ENCODE data around the gene SERGEF.

SERGEF gene

GRCh38 chr11:17812091-17812864 is 200.6 kb downstream of the SERGEF start:
- no peak for DNase-seq (ENCODE audit: low read depth)

- no peak for DNase-seq (ENCODE audit: low read depth)
Measured at GRCh38 chr11:17811352-17811751, 201.5 kb downstream of the SERGEF start.

GRCh38 chr11:17810746-17811145 is 202.1 kb downstream of the SERGEF start:
- no peak for DNase-seq (ENCODE audit: low read depth)

GRCh38 chr11:17810041-17810440 is 202.8 kb downstream of the SERGEF start:
- DNase-seq (ENCODE audit: low read depth) = no peak

GRCh38 chr11:17807034-17807433 is 205.8 kb downstream of the SERGEF start:
- no peak for DNase-seq (ENCODE audit: low read depth)

- no peak for DNase-seq (ENCODE audit: low read depth)
Measured at GRCh38 chr11:17805873-17806272, 207.0 kb downstream of the SERGEF start.

GRCh38 chr11:17805043-17805442 is 207.8 kb downstream of the SERGEF start:
- DNase-seq (ENCODE audit: low read depth) = no peak

- no peak for DNase-seq (ENCODE audit: low read depth)
Measured at GRCh38 chr11:17803754-17804334, 209.0 kb downstream of the SERGEF start.

GRCh38 chr11:17802491-17802890 is 210.4 kb downstream of the SERGEF start:
- DNase-seq (ENCODE audit: low read depth) = no peak

GRCh38 chr11:17801166-17801565 is 211.7 kb downstream of the SERGEF start:
- DNase-seq (ENCODE audit: low read depth) = no peak

GRCh38 chr11:17799147-17799546 is 213.7 kb downstream of the SERGEF start:
- DNase-seq (ENCODE audit: low read depth) = no peak

- DNase-seq (ENCODE audit: low read depth) = no peak
Measured at GRCh38 chr11:17798716-17799115, 214.1 kb downstream of the SERGEF start.

- no peak for DNase-seq (ENCODE audit: low read depth)
Measured at GRCh38 chr11:17798253-17798652, 214.6 kb downstream of the SERGEF start.

- no peak for DNase-seq (ENCODE audit: low read depth)
Measured at GRCh38 chr11:17796154-17796553, 216.7 kb downstream of the SERGEF start.

GRCh38 chr11:17794981-17795380 is 217.9 kb downstream of the SERGEF start:
- DNase-seq (ENCODE audit: low read depth) = no peak

GRCh38 chr11:17793642-17794170 is 219.1 kb downstream of the SERGEF start:
- DNase-seq (ENCODE audit: low read depth) = no peak

GRCh38 chr11:17792161-17792560 is 220.7 kb downstream of the SERGEF start:
- no peak for DNase-seq (ENCODE audit: low read depth)

GRCh38 chr11:17791144-17791543 is 221.7 kb downstream of the SERGEF start:
- no peak for DNase-seq (ENCODE audit: low read depth)

- DNase-seq (ENCODE audit: low read depth) = peak; percentile 67
Measured at GRCh38 chr11:17790453-17790852, 222.4 kb downstream of the SERGEF start.

GRCh38 chr11:17788084-17788483 is 224.8 kb downstream of the SERGEF start:
- DNase-seq (ENCODE audit: low read depth) = no peak

- DNase-seq (ENCODE audit: low read depth) = peak; percentile 67
Measured at GRCh38 chr11:17786824-17787525, 225.9 kb downstream of the SERGEF start.

GRCh38 chr11:17783878-17784277 is 229.0 kb downstream of the SERGEF start:
- no peak for DNase-seq (ENCODE audit: low read depth)

All from non-pigmented ciliary epithelial cell (primary cell).